ENCODE measurements around the gene ZNF689.

The ZNF689 gene

GRCh38 chr16:30566531-30566930, 43.7 kb downstream of the ZNF689 start:
- DNase-seq (ENCODE audit: extremely low read depth in 1 of 2, low read depth in 1 of 2) = no peak

DNA sequence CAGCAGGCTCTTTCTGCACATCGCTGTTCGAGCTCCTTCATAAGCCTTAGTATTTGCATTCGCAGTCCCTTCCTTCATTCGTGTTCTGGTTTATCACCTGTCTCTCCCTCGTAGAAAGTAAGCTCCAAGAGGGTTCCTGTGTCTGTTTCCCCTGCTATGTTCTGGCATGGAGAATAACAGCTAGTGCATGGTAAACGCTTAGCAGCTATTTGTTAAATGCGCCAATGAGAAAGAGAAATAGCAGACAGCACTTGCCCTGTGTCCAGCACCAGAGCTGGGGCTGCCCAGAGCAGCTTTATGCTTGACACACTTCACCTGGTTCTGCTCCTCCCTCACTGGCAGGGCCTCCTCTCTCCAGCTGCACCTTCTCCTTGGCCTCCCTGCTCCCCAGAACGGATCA, 44.2 kb downstream of the ZNF689 start:
- no peak for DNase-seq (ENCODE audit: extremely low read depth in 1 of 2, low read depth in 1 of 2)

GRCh38 chr16:30565526-30565925, 44.7 kb downstream of the ZNF689 start:
- DNase-seq (ENCODE audit: extremely low read depth in 1 of 2, low read depth in 1 of 2) = no peak

GRCh38 chr16:30562021-30562420, 48.2 kb downstream of the ZNF689 start:
- DNase-seq (ENCODE audit: extremely low read depth in 1 of 2, low read depth in 1 of 2) = no peak

DNA sequence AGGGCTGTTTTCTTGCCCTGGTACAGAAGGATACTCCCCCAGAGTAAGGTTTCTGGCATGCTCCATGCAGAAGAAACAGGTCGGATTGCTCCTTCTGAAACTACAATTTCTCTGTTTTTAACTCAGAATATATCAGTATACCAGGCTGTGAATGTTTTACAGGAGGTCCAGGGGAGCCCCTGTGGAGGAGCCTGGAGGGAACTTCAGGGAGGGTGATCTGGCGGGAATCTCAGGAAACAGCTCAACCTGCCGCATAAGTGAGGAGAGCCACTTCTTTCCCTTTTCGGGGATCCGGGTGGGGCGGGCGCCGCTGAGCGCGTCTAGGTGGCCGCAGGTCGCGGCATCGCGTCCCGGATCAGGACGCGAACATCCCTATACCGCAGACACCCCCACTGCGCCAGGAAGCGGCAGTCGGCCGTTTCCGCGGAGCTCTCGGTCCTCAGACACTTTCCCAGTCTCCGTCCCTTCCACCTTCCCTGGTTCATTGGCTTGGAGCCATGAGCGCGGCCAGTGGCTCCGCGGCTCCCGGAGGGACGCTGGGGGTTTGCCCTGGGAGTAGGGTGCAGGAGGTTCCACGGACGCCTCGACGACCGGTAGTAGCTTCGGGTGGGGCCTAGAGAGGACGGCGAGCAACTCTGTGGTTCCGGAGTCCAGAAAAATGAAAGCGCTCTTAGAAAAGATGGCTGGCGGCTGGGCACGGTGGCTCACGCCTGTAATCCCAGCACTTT, 48.9 kb downstream of the ZNF689 start:
- no peak for DNase-seq (ENCODE audit: extremely low read depth in 1 of 2, low read depth in 1 of 2)

GRCh38 chr16:30559690-30560089, 50.5 kb downstream of the ZNF689 start:
- DNase-seq (ENCODE audit: extremely low read depth in 1 of 2, low read depth in 1 of 2) = no peak

DNA sequence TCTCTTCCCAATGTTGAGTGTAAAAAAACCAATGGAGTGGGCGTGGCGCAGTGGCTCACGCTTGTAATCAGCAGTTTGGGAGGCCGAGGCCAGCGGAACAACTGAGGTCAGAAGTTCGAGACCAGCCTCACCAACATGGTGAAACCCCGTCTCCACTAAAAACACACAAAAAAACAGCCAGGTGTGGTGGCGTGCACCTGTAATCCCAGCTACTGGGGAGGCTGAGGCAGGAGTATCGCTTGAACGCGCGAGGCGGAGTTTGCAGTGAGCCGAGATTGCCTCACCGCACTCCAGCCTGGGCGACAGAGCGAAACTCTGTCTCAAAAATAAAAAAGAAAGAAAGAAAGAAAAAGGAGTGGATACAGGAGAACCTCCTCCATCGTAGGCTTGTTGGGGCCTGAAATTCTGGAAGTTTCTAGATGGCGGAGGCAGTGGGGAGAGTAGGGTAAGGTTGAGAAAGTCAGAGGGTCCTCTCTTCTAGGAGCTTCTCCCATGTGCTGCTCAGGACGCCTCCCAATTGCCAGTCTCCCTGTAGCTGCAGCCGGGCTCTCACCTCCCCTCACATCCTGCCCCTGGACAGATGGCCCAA, 51.3 kb downstream of the ZNF689 start:
- no peak for DNase-seq (ENCODE audit: extremely low read depth in 1 of 2, low read depth in 1 of 2)

DNA sequence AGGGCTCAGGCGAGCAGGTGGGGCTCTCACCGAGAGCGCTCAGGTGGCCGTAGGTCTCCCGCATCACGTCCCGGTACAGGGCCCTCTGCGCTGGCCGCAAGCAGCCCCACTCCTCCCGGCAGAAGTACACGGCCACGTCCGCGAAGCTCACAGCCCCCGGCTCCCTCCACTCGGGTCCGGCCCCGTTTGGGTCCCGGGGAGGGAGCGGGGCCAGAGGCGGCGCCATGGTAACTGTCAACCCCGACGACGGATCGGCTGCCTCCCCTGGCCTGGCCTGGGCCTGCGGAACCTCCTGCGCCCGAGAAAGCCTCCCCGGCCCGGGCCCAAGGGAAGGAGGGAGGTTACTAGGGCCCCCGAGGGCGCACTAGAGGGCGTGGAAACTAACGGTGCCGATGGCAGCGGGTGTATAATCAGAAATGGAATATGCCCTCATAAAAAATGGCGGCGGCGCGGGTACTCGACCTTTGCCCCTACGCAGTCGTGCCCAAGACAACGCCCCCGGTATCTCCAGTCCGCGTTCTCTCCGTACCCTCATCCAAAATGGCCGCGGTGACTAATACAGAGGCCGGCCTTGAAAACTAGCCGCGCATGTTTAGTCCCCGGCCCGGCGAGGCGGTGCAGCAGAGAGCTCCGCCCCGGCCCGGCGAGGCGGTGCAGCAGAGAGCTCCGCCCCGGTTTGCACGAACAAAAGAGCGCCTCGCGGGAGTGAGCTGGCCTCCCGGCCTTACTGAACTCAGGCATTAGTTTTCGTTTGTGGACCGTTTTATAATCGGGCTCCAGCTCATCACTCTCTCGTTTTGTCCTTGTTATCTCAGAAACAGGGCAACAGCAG, 52.0 kb downstream of the ZNF689 start, which contains the start of gene ZNF764:
TSS of gene ZNF764 (minus strand) at position 418 of the 832 bp plus-strand sequence. CDS start at position 226, 192 bp downstream.
- peak; percentile 96 to 98 for DNase-seq (ENCODE audit: extremely low read depth in 1 of 2, low read depth in 1 of 2)

DNA sequence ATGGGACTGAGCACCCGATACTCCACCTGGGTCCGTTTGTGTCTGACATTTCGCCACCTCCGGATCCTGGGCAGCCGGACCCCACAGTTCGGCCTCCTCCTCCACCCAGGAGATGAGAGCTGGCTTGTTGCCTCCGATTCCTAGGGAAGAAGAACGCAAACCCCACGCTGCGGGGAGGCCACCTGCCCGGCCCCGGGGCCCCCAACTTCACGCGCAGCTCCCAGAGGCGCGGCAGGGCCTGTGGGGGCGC, 52.6 kb downstream of the ZNF689 start:
- no peak for DNase-seq (ENCODE audit: extremely low read depth in 1 of 2, low read depth in 1 of 2)

DNA sequence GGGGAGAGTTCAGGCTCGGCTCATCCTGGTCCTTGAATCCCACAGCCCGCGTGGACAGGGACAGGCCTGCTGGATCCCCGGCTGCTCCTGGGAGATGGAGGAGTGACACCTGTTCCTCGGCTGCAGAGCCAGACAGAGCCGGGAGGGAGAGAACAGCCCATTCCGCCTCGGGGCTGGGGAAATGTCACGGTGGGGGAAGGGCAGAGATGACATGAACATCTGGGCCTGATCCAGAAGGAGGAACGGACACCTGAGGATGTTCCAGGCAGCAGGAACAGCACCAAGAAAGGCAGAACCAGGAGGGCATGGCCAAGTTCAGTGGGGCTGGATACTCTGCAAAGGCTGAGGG, 54.1 kb downstream of the ZNF689 start:
- no peak for DNase-seq (ENCODE audit: extremely low read depth in 1 of 2, low read depth in 1 of 2)

- DNase-seq (ENCODE audit: extremely low read depth in 1 of 2, low read depth in 1 of 2) = no peak
Observed at GRCh38 chr16:30555315-30556124, 54.7 kb downstream of the ZNF689 start.

- no peak for DNase-seq (ENCODE audit: extremely low read depth in 1 of 2, low read depth in 1 of 2)
Observed at GRCh38 chr16:30554557-30555314, 55.5 kb downstream of the ZNF689 start.

DNA sequence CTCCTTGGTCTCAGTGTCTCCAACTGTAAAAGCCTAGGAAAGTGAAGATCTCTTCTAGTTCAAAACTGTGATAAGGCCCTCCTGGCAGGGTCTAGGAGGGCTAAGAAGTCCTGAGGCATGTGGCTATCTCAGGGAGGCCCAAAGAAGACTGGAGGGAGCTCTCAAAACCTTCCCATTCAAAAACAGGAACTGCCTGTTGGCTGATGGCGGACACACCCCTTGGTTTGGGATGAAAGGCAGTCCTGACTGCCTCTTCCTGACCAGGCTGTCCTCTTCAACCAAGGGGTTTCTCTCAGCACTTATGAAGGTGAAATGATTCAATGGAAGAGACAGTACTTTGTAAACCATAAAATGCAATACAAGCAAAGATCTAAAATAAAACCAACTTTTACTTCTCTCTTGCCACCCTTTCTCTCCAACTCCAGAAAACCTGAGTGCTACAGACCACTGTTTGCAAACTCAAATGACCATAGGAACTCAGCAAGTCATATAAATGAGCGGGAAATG, 56.7 kb downstream of the ZNF689 start:
- DNase-seq (ENCODE audit: extremely low read depth in 1 of 2, low read depth in 1 of 2) = no peak

- no peak for DNase-seq (ENCODE audit: extremely low read depth in 1 of 2, low read depth in 1 of 2)
Observed at GRCh38 chr16:30552956-30553355, 57.2 kb downstream of the ZNF689 start.
